ENCODE measurements around the gene TXNDC11. TPM values are rescaled to one million over a fixed set of nuclear protein-coding genes. Genes with fewer than 3 reads are reported as not detected.

TXNDC11 gene
- total RNA-seq, 1 experiment from 2014 or later = 24.3 TPM

GRCh38 chr16:11676799-11677198, 65.9 kb downstream of the TXNDC11 start:
- H3K9me3 ChIP-seq = no peaks in the 10 kb centered on the region
- peaks cover 5% of the 10 kb centered on the region for H3K36me3 ChIP-seq (ENCODE audit: control insufficient read depth, insufficient read depth, low read length)
- H3K27me3 ChIP-seq (replicated peaks; ENCODE audit: control insufficient read depth, insufficient read depth, low read length) = no peaks in the 10 kb centered on the region
- peaks cover 13% of the 10 kb centered on the region for H3K4me1 ChIP-seq
- intact Hi-C loops (cut with micrococcal nuclease; ENCODE audit: unreplicated experiment) = loop anchor here (1.0 kb wide), 1 partner anchor 38 kb away; no protein-coding TSS in a partner anchor
- Mint-ChIP-seq H3K27me3 (ENCODE audit: insufficient read depth, unreplicated experiment) (no peaks in the 10 kb centered on the region), H3K4me1 (ENCODE audit: low read depth, unreplicated experiment) (peaks cover 6% of the 10 kb centered on the region), H3K4me3 (ENCODE audit: unreplicated experiment) (no peak overlapping the region), H3K9me3 (ENCODE audit: unreplicated experiment) (no peaks in the 10 kb centered on the region), H3K36me3 (ENCODE audit: insufficient read depth, unreplicated experiment) (peaks cover 45% of the 10 kb centered on the region), H3K27ac (ENCODE audit: unreplicated experiment) (no peak overlapping the region)
- CTCF ChIA-PET = no interaction called here
- TF ChIP-seq CTCF (IDR thresholded peaks at IDR 0.05; ENCODE audit: insufficient read depth in 1 of 2, low read depth in 1 of 2, low read length in 1 of 2, severe bottlenecking in 1 of 2, unreplicated experiment in 1 of 2) = no peak
- POLR2A ChIA-PET = no interaction called here
- DNase-seq = no peak
- H3K4me3 ChIP-seq (ENCODE audit: low read depth, low read length) = no peak overlapping the region
- no TSS peak for BruUV-seq (replicated peaks)

DNA sequence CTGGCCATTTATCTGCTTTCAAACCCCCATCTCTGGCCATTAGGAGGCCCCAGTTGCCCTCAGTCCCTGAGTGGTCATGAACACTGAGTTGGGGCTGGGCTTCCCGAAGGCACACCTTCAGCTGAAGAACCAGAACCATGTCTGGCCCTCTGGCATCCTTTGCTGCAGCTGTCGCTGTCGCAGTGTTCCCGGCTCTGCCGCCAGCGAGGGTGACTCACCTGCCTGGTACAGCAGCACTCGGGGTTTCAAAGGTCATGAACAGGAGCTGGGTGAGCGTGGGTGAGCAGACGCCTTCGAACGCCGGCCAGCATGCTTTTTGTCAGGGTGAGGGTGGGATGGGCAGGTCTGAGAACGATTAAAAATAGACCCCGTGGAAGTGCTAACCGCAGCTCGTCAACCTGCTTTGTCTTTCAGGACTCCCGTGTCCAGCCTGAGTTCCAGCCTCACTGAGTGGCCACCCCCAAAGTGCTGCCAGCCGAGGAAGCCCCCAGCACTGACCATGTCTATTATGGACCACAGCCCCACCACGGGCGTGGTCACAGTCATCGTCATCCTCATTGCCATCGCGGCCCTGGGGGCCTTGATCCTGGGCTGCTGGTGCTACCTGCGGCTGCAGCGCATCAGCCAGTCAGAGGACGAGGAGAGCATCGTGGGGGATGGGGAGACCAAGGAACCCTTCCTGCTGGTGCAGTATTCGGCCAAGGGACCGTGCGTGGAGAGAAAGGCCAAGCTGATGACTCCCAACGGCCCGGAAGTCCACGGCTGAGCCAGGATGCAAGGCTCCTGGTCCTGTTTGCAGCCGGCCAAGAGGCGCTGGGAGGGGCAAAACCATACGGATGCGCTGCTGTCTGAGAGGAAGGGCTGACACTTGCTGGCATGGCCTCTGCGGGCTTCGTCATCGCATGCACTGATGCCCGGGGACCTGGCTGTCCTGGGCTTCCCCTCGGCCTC, 66.8 kb downstream of the TXNDC11 start:
- peak; percentile 69 to 81 for DNase-seq
- peak overlapping the region; percentile 44 for H3K27ac Mint-ChIP-seq (ENCODE audit: unreplicated experiment)
- no peaks in the 10 kb centered on the region for H3K27me3 ChIP-seq (replicated peaks; ENCODE audit: control insufficient read depth, insufficient read depth, low read length)
- H3K36me3 ChIP-seq (ENCODE audit: control insufficient read depth, insufficient read depth, low read length) = peaks cover 5% of the 10 kb centered on the region
- BruUV-seq (replicated peaks) = no TSS peak
- no peaks in the 10 kb centered on the region for H3K9me3 Mint-ChIP-seq (ENCODE audit: unreplicated experiment)
- POLR2A ChIA-PET = no interaction called here
- intact Hi-C loops (cut with micrococcal nuclease; ENCODE audit: unreplicated experiment) = loop anchor here (1.0 kb wide), 1 partner anchor 38 kb away; no protein-coding TSS in a partner anchor
- H3K27me3 Mint-ChIP-seq (ENCODE audit: insufficient read depth, unreplicated experiment) = no peaks in the 10 kb centered on the region
- no peaks in the 10 kb centered on the region for H3K9me3 ChIP-seq
- peaks cover 6% of the 10 kb centered on the region for H3K4me1 Mint-ChIP-seq (ENCODE audit: low read depth, unreplicated experiment)
- H3K4me1 ChIP-seq = peaks cover 13% of the 10 kb centered on the region
- peaks cover 37% of the 10 kb centered on the region for H3K36me3 Mint-ChIP-seq (ENCODE audit: insufficient read depth, unreplicated experiment)
- no peak overlapping the region for H3K4me3 Mint-ChIP-seq (ENCODE audit: unreplicated experiment)
- peak in 1 of 2 experiments; percentile 3 for TF ChIP-seq CTCF (IDR thresholded peaks at IDR 0.05; ENCODE audit: insufficient read depth in 1 of 2, low read depth in 1 of 2, low read length in 1 of 2, severe bottlenecking in 1 of 2, unreplicated experiment in 1 of 2)
- CTCF ChIA-PET = interaction anchor here (0.7 kb wide), 1 partner anchor 130 kb away, joined by 4 read pairs; no protein-coding TSS in a partner anchor
- H3K4me3 ChIP-seq (ENCODE audit: low read depth, low read length) = no peak overlapping the region

GRCh38 chr16:11674818-11675560, 67.7 kb downstream of the TXNDC11 start:
- intact Hi-C loops (cut with micrococcal nuclease; ENCODE audit: unreplicated experiment) = no loop called here
- ChIA-PET POLR2A (no interaction called here), CTCF (no interaction called here)
- no peak overlapping the region for H3K4me3 Mint-ChIP-seq (ENCODE audit: unreplicated experiment)
- peaks cover 5% of the 10 kb centered on the region for H3K36me3 ChIP-seq (ENCODE audit: control insufficient read depth, insufficient read depth, low read length)
- H3K4me3 ChIP-seq (ENCODE audit: low read depth, low read length) = no peak overlapping the region
- no peaks in the 10 kb centered on the region for H3K27me3 Mint-ChIP-seq (ENCODE audit: insufficient read depth, unreplicated experiment)
- peaks cover 13% of the 10 kb centered on the region for H3K4me1 ChIP-seq
- H3K27ac Mint-ChIP-seq (ENCODE audit: unreplicated experiment) = peak overlapping the region; percentile 44
- peaks cover 37% of the 10 kb centered on the region for H3K36me3 Mint-ChIP-seq (ENCODE audit: insufficient read depth, unreplicated experiment)
- no peaks in the 10 kb centered on the region for H3K9me3 Mint-ChIP-seq (ENCODE audit: unreplicated experiment)
- no TSS peak for BruUV-seq (replicated peaks)
- DNase-seq = no peak
- no peaks in the 10 kb centered on the region for H3K27me3 ChIP-seq (replicated peaks; ENCODE audit: control insufficient read depth, insufficient read depth, low read length)
- no peak for TF ChIP-seq CTCF (IDR thresholded peaks at IDR 0.05; ENCODE audit: insufficient read depth in 1 of 2, low read depth in 1 of 2, low read length in 1 of 2, severe bottlenecking in 1 of 2, unreplicated experiment in 1 of 2)
- peaks cover 6% of the 10 kb centered on the region for H3K4me1 Mint-ChIP-seq (ENCODE audit: low read depth, unreplicated experiment)
- H3K9me3 ChIP-seq = no peaks in the 10 kb centered on the region
